Measurements from ENCODE around the gene RGS17. TPM values are rescaled to one million over a fixed set of nuclear protein-coding genes. Genes with fewer than 3 reads are reported as not detected.

RGS17 gene
- total RNA-seq, 1 experiment from 2014 or later: 3.2 TPM

- Histone ChIP-seq H3K4ac (ENCODE audit: low read depth, low read length) (no peak overlapping the region), H4K8ac (replicated peaks; ENCODE audit: insufficient read length, low read depth, low read length) (no peak overlapping the region), H3K79me2 (ENCODE audit: insufficient read depth, low read length) (no peaks in the 10 kb centered on the region), H3T11ph (ENCODE audit: low read length) (no peak overlapping the region), H3K79me1 (ENCODE audit: insufficient read depth, low read depth, low read length, poor library complexity, severe bottlenecking) (no peaks in the 10 kb centered on the region), H2AK5ac (ENCODE audit: insufficient read length, low read length) (no peak overlapping the region), H3K4me2 (ENCODE audit: insufficient read depth, insufficient read length, low read length) (no peak overlapping the region), H3K56ac (ENCODE audit: insufficient read length, low read depth, low read length) (no peak overlapping the region), H2BK15ac (ENCODE audit: low read depth, low read length) (no peak overlapping the region), H2AFZ (ENCODE audit: low read length) (no peak overlapping the region), H4K20me1 (ENCODE audit: control insufficient read depth, insufficient read depth, insufficient read length) (no peaks in the 10 kb centered on the region), H4K91ac (ENCODE audit: insufficient read length, low read depth, low read length) (no peak overlapping the region), H2BK12ac (ENCODE audit: insufficient read length, low read depth, low read length) (no peak overlapping the region), H3K18ac (ENCODE audit: insufficient read length, low read depth, low read length) (no peak overlapping the region), H2BK5ac (ENCODE audit: insufficient read length, low read length) (no peak overlapping the region), H3K9me3 (ENCODE audit: control insufficient read depth, low read depth, low read length) (no peaks in the 10 kb centered on the region), H2BK20ac (ENCODE audit: low read depth, low read length, poor library complexity, severe bottlenecking) (no peak overlapping the region), H2BK120ac (ENCODE audit: low read depth, low read length, poor library complexity, severe bottlenecking) (no peak overlapping the region), H3K27ac (ENCODE audit: insufficient read length, low read depth, low read length) (no peak overlapping the region), H3K23me2 (ENCODE audit: insufficient read length, low read depth, low read length, poor library complexity, severe bottlenecking) (no peaks in the 10 kb centered on the region), H3K27me3 (ENCODE audit: insufficient read depth, low read length) (no peaks in the 10 kb centered on the region), H4K5ac (ENCODE audit: insufficient read length, low read depth, low read length) (no peak overlapping the region), H3K9ac (ENCODE audit: extremely low read depth, insufficient read length, low read length) (no peak overlapping the region), H3K23ac (ENCODE audit: insufficient read length, low read depth, low read length) (no peak overlapping the region), H3K14ac (ENCODE audit: insufficient read depth, low read length) (no peak overlapping the region), H3K4me1 (ENCODE audit: insufficient read depth, low read length) (peaks cover 5% of the 10 kb centered on the region; the same call in 1 of the 2 replicates)
- Mint-ChIP-seq H3K27me3 (ENCODE audit: low read depth) (no peaks in the 10 kb centered on the region), H3K4me1 (peaks cover 13 to 17% of the 10 kb centered on the region in 2 experiments), H3K4me3 (no peak overlapping the region), H3K27ac (peak overlapping the region in 1 of 3 experiments; percentile 25; a peak in 2 of 7 replicates), H3K36me3 (ENCODE audit: insufficient read depth in 1 of 3, low read depth in 3 of 3) (no peaks in the 10 kb centered on the region), H3K9me3 (no peaks in the 10 kb centered on the region)
- no peak for DNase-seq
- TF ChIP-seq CTCF (conservative IDR thresholded peaks at IDR 0.05): no peak
- no CpG with 5 or more reads among the region's 1 CpG for WGBS (ENCODE audit: extremely low coverage, insufficient read length, low lambda C conversion rate)
These were observed 99.6 kb downstream of the RGS17 start for GRCh38 chr6:153031335-153031955.
